Colonic mucosa (tissue), 4 donors: Measurements from ENCODE around the gene ARHGAP42. TPM values are rescaled to one million over a fixed set of nuclear protein-coding genes. Genes with fewer than 3 reads are reported as not detected.

Source experiments
- DNase-seq: peaks from one replicate; pipeline ENCODE4 v3.0.0-alpha.2; 2020
- H3K27ac ChIP-seq: fragments of 200-600 bp; one replicate; pipeline ENCODE4 v1.8.0; 2021
- H3K27me3 ChIP-seq: fragments of 200-600 bp; one replicate; pipeline ENCODE4 v1.8.0; 2021
- H3K36me3 ChIP-seq: fragments of 200-600 bp; one replicate; pipeline ENCODE4 v1.8.0; 2021
- H3K4me1 ChIP-seq: fragments of 200-600 bp; one replicate; pipeline ENCODE4 v1.8.0; 2021; ENCODE audit warnings: mild to moderate bottlenecking
- H3K4me3 ChIP-seq: fragments of 200-600 bp; one replicate; pipeline ENCODE4 v1.8.0; 2021
- H3K9ac ChIP-seq, 2 donors: one replicate each; pipeline ENCODE4 v1.7.0; 2013; ENCODE audit warnings: control low read depth in 2 of 2, low read depth in 2 of 2, low read length in 2 of 2
- H3K9me3 ChIP-seq: fragments of 200-600 bp; one replicate; pipeline ENCODE4 v1.8.0; 2021
- CTCF ChIP-seq: fragments of 200-600 bp; IDR thresholded peaks from one replicate; pipeline ENCODE4 v1.8.0; 2022; ENCODE audit warnings: antibody characterized with exemption, mild to moderate bottlenecking
- intact Hi-C: fragments of 100-400 bp; cut with DNase I; formaldehyde crosslinking; loops from one replicate; pipeline ENCODE4 v1.14.1; 2022
- total RNA-seq, 2 donors: library from RNA; stranded (reverse); fragmentation: NEBNext Ultra II Directional in 1 of 2; extraction: Animal tissue kit (Norgen Biotek cat#: 25700) in 1 of 2; gene quantifications; one replicate each; pipeline ENCODE4 v1.2.1, GENCODE V29; 2021
- donor health status: healthy.
- donor health status: DM: no; HTN: no; CAD: no.
- donor health status: DM: no; HTN: no; CAD: no.

Gene ARHGAP42
- total RNA-seq, 2 donors from 2014 or later = 13.4 to 15.9 TPM

DNA sequence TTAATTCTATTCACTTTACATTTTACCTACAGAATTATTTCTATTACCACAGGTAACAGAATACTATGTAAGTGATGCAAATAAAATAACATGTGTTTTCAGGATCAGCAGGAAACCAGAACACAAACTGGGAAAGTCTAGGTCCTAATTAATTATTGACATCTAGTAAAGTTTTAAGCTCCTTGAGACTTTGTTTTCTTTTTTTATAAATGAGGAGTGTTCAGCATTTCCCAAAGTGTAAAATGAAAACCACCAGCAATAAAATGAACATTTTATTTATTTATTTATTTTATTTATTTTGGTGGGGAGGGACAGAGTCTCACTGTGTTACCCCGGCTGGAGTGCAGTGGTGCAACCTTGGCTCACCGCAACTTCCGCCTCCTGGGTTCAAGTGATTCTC, 123.6 kb downstream of the ARHGAP42 start:
- Histone ChIP-seq H3K27ac (no peak overlapping the region), H3K27me3 (no peaks in the 10 kb centered on the region), H3K9me3 (no peaks in the 10 kb centered on the region), H3K4me3 (no peak overlapping the region), H3K36me3 (no peaks in the 10 kb centered on the region), H3K9ac (no peak overlapping the region), H3K4me1 (no peaks in the 10 kb centered on the region)
- no peak for DNase-seq
- intact Hi-C loops = no loop called here
- TF ChIP-seq CTCF = no peak

DNA sequence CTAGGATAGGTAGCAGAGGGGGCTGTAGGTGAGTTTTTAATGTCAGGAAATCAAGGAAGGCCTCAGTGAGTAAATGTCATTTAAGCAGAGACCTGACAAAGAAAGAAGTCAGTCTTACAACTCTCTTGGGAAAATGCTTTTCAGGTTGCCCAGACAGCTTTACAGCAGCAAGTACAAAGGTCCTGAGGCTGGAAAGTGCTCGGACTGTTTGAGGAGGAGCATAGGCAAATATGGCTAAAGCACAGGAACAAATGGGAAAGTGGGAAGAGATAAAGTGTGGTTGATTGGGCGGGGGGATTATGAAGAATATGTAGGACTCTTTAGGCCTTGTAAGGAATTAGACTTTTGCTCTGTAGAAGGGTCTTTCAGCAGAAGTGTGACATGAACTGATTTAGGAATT, 125.4 kb downstream of the ARHGAP42 start:
- H3K9ac ChIP-seq = no peak overlapping the region
- no peak for DNase-seq
- no peaks in the 10 kb centered on the region for H3K36me3 ChIP-seq
- H3K4me1 ChIP-seq = no peaks in the 10 kb centered on the region
- no peaks in the 10 kb centered on the region for H3K9me3 ChIP-seq
- intact Hi-C loops = no loop called here
- no peak for TF ChIP-seq CTCF
- H3K4me3 ChIP-seq = no peak overlapping the region
- no peaks in the 10 kb centered on the region for H3K27me3 ChIP-seq
- no peak overlapping the region for H3K27ac ChIP-seq

DNA sequence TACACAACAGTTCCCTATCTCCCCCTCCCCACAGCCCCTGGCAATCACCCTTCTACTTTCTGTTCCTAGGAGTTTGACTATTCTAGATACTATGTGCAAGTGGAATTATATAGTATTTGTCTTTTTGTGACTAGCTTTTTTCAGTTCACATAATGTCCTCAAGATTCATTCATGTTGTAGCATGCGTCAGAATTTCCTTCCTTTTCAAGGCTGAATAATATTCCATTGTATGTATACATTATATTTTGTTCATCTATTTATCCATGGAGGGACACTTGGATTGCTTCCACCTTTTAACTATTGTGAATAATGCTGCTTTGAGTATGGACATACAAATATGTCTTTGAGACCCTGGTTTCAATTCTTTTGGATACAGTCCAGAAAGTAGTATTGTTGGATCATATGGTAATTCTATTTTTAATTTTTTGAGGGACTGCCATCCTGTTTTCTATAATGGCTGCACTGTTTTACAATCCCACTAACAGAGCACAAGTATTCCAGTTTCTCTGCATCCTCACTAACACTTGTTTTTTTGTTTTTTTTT, 128.8 kb downstream of the ARHGAP42 start:
- H3K4me3 ChIP-seq = no peak overlapping the region
- no peaks in the 10 kb centered on the region for H3K27me3 ChIP-seq
- no peak for TF ChIP-seq CTCF
- intact Hi-C loops = no loop called here
- no peak overlapping the region for H3K27ac ChIP-seq
- no peak for DNase-seq
- H3K9ac ChIP-seq = no peak overlapping the region
- no peaks in the 10 kb centered on the region for H3K4me1 ChIP-seq
- no peaks in the 10 kb centered on the region for H3K9me3 ChIP-seq
- H3K36me3 ChIP-seq = no peaks in the 10 kb centered on the region

GRCh38 chr11:100816823-100817222, 129.7 kb downstream of the ARHGAP42 start:
- Histone ChIP-seq H3K9me3 (no peaks in the 10 kb centered on the region), H3K27me3 (no peaks in the 10 kb centered on the region), H3K4me1 (no peaks in the 10 kb centered on the region), H3K9ac (no peak overlapping the region), H3K4me3 (no peak overlapping the region), H3K27ac (no peak overlapping the region), H3K36me3 (no peaks in the 10 kb centered on the region)
- TF ChIP-seq CTCF = no peak
- intact Hi-C loops = no loop called here
- DNase-seq = no peak

DNA sequence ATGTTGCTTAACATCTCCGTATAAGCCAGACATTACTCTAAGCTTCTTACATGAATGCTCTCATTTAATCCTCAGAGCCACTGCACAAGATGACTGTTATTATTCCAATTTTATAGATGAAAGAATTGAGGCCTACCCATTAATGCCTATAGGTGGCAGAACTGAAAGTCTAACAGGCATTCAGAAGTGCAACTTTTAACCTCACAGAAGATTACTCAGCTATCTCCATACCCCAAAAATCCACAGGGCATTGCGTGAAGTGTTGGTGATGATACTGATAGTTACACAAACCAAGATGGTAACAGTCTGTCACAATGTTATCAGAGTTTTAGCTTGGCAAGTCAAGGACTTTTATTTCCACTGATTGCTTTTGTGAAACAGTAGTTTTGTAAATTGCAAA, 130.5 kb downstream of the ARHGAP42 start:
- no peak overlapping the region for H3K9ac ChIP-seq
- no peaks in the 10 kb centered on the region for H3K9me3 ChIP-seq
- no peak overlapping the region for H3K4me3 ChIP-seq
- intact Hi-C loops = no loop called here
- DNase-seq = no peak
- H3K27me3 ChIP-seq = no peaks in the 10 kb centered on the region
- TF ChIP-seq CTCF = no peak
- no peaks in the 10 kb centered on the region for H3K4me1 ChIP-seq
- no peak overlapping the region for H3K27ac ChIP-seq
- H3K36me3 ChIP-seq = no peaks in the 10 kb centered on the region
